HG03469 (cell line): ENCODE measurements around the gene SUN2.

ENCODE experiments used
- ATAC-seq: cut with Tn5 transposase; IDR thresholded peaks from one replicate; pipeline ENCODE4 v1.9.1; 2021; ENCODE audit warnings: mild to moderate bottlenecking, moderate library complexity, moderate number of reproducible peaks; ENCODE audit not compliant: unreplicated experiment

SUN2 gene

DNA sequence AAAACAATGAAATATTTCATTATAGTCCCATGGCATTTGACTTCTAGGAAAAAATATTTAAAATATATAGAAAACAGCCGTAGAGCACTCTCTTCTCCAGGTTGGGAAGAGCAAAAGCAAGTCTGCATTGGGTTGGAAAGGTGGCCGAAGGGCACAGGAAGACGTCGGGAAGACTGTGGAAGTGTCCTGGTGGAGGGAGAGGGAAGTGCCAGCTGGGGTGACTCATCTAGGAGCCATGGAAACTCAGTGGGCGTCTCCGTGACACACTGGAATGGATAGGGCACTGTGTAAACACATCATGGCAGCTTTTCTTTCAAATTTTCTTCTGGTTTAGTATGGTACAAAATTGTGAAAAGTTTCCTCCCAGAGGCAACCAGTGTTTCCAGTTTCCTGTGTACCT is 37.4 kb downstream of the SUN2 start:
- no peak for ATAC-seq

DNA sequence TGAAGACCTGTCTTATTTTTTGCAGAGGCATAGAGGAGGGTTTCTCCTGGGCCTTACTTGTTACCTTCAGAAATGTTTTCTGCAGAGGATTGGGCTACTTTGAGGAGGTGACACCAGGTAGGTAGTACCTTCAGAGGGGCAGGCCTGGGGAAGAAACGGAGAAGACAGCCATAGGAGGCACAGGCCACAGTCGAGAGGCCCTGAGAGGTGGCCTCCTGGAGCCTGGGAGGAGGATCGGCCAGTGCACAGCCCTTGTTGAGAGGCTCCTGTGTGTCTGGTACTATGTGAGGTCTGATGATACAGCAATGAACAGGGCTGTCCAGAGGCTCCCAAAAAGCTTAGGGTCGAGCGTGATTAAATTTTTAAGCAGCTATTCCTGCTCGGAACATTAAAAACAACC is 38.6 kb downstream of the SUN2 start:
- no peak for ATAC-seq

DNA sequence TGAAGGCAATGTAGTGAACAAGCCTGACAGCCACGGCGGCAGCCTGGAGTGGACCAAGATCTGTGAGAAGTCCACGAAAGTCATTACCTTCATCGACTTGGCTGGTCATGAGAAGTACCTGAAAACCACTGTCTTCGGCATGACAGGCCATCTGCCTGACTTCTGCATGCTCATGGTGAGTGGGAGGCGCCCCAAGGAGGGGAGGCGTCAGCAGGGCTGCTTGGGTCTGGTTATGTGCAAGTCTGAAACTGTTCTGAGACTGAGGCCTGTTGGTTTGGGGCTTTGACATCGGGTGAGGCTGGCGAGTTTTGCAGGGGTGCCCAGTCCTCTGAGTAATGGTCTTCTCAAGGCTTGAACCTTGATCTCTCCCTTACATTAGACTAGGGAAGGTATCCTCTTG is 39.0 kb downstream of the SUN2 start:
- ATAC-seq, result no peak

DNA sequence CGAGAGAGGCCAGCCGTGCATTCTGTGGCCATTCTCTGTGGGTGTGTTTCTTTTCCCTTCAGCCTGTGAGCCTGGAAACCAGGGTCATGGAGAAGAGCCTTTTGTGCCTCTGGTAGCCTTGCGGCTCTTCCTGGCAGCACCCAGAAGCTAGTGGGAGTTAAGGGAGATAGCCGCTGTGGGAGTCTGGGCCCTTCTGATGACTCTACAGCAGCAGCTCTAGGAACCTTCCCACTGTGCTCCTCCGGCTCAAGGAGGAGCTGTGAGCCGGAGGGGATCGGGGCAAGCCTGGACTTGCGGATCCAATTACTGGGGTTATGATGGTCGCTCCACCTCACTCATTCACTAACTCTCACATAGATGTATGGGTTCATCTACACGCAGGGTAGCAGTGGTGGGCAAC is 39.5 kb downstream of the SUN2 start:
- no peak for ATAC-seq

DNA sequence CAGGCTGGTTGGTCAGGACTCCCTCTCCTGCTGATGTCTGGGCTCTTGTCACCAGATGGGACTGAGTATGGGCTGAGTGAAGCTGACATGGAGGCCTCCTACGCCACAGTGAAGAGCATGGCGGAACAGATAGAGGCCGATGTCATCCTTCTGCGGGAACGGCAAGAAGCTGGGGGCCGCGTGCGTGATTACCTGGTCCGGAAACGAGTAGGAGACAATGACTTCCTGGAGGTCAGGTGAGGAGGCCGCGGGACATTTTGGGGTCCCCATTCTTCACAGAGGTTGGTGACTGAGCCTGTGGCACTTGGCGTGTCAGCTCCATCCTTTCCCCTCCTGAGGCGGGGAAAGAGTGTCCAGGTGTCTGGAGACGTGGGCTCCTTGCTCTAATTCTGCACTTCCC is 39.9 kb downstream of the SUN2 start:
- no peak for ATAC-seq

DNA sequence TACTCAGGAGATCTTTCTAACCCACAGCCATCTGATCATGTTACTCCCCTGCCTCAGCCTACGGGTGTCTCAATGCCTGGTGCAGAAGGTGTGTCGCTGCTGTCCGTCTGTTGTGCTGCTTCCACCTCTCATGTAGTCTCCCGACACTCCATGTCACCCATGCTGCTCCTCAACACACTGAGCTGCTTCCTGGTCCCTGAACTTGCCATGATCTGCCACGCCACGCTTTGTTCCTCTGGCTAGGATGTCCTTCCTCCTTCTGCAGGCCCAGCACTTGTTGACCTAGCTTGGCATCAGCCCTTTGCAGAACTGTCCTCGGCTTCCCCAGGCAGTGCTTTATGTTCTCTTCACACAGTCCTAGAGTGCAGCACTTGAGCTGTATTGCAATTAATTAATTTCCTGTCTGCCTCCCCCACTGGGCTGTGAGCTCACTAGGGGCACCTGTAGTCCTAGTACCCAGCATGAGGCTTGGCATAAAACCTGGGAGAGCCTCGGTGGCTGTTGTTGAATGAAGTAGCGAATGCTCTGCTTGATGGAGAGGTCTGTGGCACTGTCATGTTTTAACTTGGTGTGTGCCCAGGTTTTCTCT is 40.5 kb downstream of the SUN2 start:
- no peak for ATAC-seq

DNA sequence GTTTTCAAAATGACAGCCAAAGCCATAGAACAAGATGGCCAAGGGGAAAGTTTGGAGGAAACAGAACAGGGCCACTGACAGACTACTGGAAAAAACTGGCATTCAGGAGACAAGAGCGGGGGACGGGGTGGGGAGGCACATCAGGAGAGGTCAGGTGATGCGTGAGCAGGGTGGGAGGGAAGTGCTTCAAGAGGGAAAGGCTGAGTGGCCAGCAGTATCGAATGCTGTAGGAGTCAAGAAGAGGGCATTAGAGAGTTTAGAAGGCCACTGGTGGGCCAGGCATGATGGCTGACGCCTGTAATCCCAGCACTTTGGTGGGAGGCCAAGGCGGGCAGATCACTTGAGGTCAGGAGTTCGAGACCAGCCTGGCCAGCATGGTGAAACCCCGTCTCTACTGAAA is 41.9 kb downstream of the SUN2 start:
- ATAC-seq, result no peak

DNA sequence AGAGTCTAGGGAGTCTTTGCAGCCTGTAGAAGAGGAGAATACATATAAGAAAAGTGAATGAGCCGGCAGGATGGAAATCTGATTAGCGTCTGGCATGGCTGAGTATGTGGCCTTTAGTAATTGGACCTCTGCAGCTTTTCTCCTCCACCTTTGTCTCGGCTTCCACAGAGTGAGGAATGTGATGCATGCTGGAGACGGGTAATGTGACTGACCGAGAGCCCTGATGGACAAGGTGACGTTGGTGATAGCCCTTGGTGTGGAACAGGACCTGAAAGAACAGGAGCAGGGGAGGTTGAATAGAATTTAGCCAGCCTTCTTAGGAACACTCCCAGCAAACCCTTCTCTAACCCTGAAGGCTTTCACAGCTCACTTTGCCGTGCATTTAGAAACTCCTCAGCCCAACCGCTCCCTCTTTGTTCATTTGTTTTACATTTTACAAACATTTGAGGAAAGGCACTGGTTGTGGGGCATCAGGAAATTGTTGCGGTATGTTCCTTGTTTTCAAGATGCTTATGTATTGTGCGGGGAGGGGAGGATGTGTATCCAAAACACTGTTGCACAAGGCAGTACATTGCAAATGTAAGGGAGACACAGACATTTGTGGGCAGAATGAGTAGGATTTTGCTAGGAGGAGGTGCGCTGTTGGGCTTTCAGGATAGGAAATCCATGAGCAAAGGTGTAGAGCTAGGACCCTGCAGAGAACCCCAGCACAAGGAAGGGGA is 43.2 kb downstream of the SUN2 start:
- no peak for ATAC-seq

DNA sequence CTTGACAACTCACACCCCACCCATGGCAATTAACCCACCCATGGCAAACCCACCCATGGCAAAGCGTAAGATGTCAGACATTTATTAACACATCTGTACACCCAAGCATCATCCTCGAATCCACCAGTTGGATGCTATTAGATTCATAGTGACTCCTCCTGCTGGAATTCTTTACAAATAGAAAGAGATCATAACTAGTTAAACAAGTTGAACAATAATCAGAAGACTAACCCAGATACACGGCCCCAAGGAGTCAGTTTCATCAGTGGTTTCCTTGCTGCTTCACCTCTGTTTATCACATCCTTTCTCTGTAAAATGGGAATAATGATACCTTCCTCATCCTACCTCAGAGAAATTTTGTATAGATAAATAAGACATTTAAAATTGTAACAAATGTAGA is 44.9 kb downstream of the SUN2 start:
- ATAC-seq, result no peak

DNA sequence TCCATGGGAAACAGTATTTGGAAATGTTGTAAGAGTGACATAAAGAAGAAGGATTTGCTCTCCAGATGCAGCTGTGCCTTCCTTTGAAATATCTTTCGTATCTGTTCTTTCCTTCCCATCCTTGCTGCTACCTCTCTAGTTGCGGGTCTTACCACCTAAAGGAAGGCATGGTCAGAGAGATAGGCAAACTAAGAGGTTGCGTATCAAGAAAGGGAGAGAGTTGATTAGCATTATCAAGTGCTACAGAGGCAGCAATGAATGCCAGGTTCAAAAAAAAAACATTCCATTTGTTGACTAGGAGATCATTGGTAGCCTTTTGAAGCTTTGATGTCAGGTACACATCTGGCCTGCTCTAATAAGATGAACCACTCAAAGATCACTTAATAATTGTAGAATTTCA is 45.4 kb downstream of the SUN2 start:
- ATAC-seq, result no peak

DNA sequence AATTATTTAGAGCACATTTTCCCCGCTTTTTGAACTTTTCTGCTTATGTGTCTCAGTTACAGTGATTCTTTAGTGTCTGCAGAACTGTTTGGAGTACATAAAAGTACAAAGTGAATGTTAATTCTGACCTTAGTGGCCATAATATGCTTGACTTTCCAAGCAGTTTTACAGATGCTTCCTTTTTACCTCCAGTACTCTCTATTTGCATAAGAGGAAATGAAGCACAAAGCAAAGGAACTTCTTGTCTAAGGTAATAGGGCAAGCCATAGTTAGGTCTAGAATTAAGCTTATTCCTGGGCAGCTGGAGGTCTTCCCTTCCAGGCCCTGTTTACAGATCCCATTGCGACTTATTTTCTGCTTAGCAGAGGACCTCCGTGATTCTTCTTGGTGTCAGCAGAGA is 46.5 kb downstream of the SUN2 start:
- no peak for ATAC-seq

DNA sequence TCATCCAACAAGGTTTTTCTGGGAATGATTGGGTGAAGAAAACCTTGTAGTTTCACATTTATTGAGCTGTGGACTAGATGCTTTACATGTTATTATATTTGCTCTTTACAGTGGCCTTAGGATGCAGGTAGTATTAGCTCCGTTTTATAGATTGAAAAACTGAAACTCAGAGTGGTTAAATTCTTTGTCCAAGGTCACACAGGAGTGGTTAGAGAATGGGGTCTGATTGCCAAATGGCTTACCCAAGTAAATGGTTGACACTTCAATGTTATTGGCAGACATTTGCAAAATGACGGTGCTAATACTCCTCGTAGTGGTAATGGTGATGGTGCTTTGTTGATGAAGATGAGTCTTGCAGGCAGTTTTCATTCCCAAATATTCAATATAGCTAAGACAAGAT is 47.8 kb downstream of the SUN2 start:
- ATAC-seq, result no peak

DNA sequence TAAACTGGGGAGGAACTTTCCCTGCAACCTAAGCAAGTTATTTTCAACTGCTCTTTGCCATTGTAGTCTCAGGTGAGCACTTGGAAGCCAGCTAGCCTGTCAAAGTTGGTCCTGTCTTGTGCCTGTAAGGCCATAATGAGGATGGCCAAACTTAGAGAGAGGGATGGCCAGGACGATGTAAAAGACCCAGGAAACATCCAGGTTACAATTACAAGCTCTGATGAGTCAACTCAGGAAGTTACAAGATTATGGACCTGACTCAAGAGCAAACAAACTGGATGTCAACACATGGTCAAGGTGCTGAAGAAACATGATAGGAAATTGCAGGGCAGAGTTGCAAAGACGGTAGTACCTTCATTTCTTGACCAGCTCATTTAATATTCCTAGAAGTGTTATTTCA is 48.5 kb downstream of the SUN2 start:
- ATAC-seq, result no peak

DNA sequence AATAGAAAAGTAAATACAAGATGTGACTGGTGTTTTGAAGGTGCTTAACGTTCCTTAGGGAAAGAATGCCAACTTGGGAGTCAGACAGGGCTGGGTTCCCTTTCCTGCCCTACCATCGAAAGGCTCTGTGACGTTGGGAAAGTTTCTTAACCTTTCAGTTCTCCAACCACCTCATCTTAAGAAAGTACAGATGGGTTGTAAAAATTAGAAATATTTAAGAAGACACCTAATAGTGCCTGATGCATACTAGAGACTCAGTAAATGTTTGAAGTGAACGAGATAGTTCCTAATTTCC is 49.0 kb downstream of the SUN2 start:
- no peak for ATAC-seq

DNA sequence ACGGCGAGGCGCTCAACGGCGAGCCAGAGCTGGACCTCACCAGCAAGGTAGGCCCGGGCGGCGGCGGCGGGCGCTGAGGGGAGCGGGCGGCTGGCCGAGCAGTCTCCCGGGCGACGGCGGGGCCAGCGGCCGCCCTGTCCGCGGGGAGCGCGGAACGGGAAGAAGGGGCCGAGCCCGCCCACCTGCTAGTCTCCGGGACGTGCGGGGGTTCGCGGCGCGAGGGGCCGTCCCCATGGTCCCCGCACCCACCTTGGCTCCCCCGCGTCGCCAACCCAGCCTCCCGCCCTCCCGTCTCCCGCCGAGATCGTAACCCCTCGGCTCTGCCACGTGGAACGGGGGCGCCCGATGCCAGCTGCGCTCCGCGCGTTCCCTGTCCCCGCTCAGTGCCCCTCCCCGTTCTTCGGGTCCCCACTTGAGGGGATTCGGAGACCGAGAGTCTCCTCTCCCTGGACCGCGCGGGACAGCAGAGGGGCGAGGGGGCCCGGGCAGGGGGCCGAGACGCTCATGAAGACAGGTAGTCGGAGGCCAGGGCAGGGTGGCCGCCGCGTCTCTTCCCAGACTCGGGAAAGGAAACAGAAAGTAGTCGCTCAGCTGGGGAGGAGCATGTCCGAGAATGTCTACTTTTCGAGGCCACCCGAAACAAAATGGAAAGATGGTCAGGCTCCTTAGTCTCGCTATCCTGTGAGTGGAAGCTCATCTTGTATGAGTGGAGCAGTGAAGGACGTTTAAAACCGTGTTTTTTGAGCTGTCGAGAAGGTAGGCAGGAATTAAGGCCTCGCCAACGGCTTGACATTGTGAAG is 49.5 kb downstream of the SUN2 start:
- ATAC-seq, result peak; percentile 4

DNA sequence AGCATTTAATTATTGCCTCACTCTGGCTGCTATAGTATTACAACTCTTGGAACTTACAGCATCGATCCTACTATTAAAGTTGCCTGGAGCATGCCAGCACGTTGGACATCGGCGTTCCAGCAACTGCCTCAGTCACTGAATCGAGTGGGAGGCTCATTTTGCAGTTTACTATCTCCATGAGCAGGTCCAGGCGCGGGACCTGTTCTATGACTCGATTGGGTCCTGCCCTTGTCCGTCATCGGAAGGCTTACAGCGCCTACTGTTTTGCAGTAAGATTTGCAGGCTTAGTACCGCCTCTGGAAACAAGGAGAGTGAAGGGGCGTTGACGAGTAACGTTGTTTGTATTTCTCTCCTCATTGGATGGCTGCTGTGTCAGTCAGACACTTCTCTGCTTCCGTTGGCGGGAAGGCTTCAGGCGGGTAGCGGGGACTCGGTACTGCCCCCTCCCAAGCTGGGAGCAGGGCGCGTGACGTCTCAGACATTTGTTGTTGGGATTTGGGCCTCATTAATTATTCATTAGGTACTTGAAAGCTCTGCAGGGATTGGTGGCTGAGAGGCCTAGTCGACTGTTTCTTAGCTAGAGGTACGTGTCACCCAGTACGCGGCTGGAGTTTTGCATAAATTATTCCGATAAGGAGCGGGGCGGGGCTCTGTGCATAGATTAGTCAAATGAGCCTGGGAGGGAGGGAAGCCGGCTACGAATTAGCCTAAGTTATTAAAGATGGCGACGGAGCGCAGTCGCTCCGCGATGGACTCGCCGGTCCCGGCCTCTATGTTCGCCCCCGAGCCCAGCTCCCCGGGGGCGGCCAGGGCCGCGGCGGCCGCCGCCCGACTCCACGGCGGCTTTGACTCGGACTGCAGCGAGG is 50.3 kb downstream of the SUN2 start, which contains the start of gene GTPBP1:
Gene GTPBP1 (plus strand): TSS at position 710 of the 866 bp plus-strand sequence. CDS start 12 bp downstream, at position 722.
- ATAC-seq, result peak; percentile 54

DNA sequence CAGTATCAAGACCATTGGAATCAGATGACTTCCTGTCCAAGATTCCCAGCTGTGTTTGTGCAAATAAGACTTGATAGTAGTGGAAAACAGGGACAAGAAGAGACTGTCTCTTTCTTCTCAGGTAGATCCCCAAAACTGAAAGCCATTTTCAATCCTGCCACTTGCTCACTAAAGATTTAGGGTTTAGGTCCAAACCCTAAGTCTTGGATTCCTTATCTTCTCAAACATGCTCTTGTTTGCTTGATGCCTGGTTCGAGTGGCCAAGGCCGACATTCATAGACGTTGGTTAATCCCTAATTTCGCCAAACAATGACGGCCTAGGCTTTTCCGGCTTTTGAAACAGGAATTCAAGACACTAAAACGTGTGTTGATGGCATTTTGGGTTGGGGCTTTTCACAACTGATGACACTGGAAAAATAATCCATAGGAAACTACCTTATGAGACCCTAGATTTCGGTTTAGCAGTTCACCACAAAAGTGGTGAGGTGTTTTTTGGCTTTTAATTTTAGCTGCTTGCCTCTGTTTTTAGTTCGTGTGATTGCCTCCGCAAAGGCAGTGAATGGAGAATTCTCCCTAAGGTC is 51.1 kb downstream of the SUN2 start:
- ATAC-seq, result no peak

DNA sequence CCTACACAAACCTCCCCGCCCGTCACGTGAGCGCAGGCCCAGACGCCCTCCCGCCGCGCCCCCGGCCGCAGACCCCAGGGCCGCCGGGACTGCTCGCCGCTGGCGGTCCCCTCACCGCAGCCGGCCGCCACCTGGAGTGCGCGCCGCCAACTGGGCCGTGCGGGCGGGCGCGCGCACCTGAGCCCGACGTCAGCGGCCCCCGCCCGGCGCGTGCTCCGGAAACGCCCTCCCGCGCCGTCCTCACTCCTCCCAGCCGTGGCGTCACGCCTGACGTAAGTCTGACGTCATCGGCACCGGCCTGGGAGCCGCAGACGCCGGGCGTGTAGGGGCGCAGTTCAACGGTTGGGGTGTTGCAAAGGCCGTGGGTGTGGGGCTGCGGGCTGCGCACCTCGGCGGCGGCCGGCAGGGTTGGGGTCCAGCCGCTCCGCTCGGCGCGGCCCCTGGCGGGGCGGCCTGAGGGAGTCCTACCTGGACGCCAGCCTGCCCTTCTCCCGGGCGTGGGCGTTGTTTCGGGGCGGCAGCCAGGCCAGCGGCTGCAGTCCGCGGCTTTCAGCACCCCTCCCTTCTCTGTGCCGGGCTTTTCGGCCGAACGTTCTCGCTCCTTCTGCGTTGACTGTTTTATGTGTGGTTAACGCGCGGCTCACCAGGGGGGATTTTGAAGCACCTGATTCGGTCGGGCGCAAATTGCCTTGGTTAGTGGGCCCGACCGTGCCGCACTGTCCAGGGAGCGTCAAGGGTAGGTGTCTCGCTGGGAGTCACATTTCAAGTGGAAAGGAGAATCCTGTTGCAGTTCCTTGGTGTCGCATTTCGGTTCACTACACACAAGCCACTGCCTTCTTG is 54.8 kb downstream of the SUN2 start, which contains the start of gene JOSD1:
Gene JOSD1 (minus strand): TSS at position 155 of the 840 bp plus-strand sequence. CDS start 956 bp downstream, outside the sequence.
- ATAC-seq, result peak; percentile 21

DNA sequence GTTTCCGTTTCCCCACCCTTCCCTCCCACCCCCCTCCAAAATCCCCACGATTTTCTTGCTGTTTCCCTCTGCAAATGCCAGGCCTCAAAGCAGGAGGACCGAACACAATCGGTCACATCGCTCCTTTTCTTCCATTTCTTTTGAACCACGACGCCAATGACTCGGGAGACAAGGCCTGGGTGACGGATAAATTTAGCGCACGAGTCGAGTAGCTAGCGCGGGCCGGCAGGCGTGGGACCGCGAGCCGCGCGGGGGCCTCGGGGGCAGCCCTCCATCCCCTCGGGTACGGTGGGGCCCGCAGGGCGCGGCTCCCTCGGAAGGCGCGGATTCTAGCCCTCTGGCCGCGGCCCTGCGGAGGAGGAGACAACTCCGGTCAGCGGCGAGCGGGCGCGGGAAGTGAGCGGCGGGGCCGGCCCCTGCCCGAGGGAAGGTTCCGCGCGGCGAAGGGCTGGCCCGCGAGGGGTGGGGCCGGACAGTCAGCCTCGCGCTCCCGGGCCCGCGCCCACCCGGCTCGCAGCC is 55.5 kb downstream of the SUN2 start:
- peak; percentile 8 for ATAC-seq

DNA sequence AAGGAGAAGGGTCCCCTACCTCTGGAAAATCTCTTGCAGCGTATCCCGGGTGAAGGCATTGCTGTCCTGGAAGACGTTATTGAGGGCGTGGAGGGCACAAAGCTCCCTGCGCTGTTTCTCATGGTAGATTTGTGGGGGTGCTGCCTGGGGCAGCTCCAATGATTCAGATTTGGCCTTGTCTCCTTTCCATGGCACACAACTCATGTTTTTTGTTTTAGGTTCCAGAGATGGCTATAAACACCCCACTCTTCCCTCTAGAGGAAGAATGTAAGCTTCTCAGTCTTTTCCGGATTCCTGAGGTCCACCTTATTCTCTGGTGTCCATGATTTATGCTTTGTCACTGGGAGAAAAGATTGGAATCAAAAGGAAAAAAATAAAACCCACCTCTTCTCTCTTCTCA is 56.0 kb downstream of the SUN2 start:
- ATAC-seq, result no peak
